ENCODE measurements around the gene AXIN2.
"Not testable (repeated sequence)": the region's sequence is repeated elsewhere in the genome, so short reads cannot be mapped to it uniquely, and the experiment has no call there.

The AXIN2 gene

DNA sequence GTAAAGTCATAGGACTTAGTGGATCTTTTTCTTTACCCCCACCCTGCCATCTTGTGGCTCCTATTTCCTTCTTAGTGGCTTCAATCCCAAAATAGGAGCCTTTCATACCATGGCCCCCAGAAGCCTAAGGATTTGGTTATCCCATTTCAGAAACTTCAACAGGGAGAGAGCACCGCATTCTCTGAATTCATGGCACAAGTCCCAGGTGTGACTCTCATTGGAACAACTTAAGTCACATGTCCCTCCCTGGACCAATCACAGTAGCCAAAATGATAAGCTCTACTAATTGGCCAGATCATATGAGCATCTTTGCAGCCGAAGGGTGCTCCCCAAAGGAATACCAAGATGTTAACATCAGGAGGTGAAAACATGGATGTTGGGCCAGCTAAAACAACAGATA, 43.2 kb downstream of the AXIN2 start:
- no peak for DNase-seq

DNA sequence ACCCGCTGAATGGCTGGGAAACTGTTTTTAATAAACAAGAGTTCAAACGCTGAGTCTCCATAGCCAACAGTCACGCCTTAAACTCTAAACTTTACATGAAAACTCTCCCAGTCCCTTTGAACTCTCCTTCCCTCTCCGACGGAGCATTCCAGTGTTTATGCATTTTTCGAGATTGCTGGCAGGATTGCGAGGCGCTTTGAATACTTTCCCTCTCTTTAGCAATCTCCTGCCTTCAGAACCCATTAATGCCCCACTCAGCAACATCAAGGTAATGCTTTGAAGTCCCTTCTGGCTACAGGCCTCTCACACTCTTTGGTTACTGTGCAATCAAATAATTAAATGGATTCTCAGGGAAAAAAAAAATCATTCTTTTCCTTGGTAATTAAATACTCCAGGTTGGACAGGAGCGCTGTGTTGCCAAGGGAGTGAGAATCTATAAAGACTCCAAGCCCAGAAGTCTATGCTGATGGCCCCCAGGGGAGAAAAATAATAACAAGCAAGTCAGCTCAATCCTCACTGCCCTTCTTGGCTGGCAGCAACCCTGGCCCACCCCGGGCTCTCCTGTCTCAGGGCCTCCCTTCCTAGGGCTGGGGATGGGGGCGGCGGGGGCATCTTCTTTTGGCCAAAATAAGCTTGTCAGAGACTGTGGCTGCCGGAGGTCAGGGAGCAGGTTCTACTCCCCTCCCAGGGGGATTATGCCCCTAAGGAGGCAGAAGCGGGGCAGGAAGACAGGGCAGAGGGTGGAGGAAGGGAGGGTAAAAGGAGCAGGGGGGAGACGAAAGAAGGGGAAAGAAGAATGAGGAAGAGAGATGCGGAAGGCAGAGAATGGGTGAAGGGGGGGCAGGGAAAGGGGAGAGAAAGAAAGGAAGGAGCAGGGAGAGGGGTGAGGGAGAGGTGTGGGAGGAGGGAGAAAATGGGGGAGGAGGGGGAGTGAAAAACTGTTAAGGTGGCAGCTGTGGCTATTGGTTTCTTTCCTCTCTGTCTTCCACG, 45.2 kb downstream of the AXIN2 start:
- DNase-seq = no peak

DNA sequence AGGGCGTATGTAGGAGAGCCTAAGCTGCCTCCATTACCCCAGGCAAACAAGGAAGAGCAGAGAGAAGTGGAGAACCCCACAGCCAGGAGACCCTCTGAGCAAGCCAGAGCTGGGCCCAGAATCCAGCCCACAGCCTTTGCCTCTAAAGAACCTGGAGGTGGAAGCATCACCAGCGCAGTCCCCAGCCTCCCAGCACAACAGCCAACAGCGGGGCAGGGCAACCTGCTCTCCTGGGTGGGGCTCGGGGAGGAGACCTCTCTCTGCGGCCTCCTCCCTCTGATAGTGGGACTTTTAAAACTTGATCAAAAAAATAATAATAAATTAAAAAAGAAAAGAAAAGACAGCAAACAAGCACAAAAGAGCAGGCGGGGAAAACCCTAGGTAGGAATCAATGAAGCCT, 45.9 kb downstream of the AXIN2 start:
- DNase-seq = no peak

DNA sequence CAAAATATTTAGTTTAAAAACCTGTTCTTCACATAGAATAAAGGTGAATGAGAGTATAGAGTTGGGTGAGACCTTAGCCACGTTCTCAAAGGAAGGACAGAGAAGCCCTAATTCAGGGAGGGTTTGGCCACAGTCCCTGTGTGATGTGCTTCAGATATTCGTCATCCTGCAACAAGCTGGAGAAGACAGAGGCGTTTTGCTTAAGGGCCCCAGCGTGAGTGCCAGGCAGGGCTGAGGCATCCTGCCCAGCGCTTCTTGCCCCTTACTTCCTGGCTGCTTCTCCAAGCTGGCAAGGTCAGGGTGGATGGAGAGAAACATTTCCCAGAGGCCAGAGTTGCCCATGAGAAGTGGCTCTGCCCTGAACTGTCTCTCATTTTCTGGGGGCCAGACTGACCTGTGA, 46.9 kb downstream of the AXIN2 start:
- no peak for DNase-seq

DNA sequence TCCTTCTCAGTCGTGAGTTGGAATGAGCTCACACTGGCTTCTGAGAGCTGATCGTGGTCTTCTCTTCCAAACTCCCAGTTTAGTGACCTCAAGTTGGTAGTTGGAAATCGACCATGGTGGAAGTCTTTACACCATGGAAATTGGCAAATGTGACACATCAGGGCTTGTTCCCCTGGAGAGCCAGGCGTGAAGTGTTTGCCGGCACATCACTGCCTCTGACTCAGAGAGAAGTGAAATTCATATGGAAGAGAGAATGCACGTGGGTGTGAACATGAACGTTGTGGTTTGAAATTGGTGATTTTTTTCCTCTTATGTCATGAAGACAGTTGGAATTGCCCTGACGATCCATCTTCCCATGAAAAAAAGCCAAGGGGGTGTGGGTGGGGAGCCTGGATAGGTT, 47.4 kb downstream of the AXIN2 start:
- DNase-seq = no peak

DNA sequence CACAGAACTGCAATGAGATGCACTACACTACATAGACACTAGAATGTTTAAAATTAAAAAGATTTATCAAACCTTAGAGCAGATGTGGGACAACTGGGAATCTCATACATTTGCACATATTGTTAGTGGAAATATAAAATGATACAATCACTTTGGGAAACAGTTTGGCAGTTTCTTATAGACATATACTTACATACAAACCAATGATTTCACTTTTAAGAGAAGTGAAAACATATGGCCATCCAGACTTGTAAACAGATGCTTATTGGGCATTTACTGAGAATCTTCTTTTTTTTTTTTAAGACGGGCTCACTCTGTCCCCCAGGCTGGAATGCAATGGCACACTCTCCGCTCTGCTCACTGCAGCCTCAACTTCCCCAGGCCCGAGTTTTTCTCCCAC, 50.1 kb downstream of the AXIN2 start:
- DNase-seq = no peak

DNA sequence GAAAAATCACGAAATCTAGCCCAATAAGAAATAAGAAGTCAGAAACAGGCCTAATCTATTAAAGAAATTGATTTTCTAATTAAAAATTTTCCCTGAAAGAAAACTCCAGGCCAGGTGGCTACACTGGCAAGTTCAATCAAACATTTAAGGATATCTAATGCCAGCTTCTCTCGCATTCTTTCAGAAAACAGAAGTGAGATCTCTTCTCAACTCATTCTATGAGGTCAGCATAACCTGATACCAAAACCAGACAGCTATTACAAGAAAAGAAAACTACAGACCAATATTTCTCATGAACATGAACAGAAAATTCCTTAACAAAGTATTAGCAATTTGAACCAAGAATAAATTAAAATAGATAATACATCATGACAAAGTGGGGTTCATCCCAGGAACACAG, 52.4 kb downstream of the AXIN2 start:
- no peak for DNase-seq

DNA sequence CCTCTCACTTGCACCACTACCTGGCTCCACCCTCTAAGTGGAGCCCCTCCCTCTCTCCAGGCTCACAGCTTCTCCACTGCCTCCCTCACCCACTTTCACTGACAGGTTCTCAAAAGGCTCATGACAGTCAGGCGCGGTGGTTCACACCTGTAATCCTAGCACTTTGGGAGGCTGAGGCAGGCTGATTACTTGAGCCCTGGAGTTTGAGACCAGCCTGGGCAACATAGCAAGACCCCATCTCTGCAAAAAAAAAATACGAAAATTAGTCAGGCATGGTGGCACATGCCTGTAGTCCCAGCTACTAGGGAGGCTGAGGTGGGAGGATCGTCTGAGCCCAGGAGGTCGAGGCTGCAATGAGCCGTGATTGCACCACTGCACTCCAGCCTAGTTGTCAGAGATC, 56.8 kb downstream of the AXIN2 start:
- DNase-seq = not testable (repeated sequence)

DNA sequence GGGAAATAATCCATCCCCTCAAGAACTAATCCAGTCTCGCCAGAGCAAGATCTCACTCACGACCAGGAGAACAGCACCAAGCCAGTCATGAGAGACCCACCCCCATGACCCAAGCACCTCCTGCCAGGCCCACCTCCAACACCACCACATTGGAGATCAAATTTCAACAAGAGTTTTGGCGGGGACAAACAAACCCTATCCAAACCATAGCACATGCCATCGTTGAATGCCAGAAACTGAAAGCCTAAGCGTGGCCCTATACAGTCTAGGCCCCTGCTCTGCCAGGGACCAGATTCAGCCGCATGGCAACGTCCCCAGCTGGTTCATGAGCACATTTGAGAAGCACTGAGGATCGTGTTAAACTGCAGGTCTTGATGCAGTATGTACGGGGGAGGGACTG, 57.3 kb downstream of the AXIN2 start:
- DNase-seq = no peak

DNA sequence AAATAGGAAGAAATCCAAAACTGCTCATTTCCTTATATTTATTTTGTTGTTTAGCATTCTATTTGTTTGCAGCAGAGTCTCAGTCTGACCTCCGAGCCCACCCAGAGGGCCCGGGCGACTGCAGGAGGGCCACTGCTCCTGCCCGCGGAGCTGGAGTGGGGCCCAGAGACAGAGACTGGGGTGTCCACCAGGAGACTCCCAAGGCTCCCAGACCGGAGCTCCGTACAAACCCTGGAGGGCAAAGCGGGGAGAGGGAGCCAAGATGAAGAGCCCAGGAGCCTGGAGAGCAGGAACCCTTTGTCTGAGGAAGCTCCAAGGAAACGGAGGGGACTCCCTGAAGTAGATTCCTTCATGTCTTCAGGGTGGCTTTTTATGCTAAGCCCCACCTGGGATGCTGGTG, 57.9 kb downstream of the AXIN2 start:
- DNase-seq = no peak

DNA sequence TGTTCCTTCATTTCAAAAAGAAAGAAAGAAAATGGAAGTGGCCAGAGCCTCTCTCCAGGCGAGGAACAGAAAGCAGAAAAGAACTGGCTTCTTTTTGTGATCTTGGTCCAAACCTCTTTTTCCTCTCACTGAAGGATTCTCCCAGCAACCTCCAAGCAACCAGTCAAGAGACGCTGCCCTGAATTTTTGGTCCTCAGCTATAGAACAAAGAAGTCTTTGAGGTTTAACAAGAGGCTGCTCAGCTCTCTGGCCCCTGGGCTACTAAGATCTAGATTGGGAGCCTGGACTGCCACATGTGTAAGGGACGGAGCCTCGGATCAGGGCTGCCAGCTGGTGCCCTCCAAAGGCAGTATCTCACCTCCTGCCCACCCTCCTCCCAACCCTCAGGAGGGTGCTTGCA, 62.6 kb downstream of the AXIN2 start:
- no peak for DNase-seq

DNA sequence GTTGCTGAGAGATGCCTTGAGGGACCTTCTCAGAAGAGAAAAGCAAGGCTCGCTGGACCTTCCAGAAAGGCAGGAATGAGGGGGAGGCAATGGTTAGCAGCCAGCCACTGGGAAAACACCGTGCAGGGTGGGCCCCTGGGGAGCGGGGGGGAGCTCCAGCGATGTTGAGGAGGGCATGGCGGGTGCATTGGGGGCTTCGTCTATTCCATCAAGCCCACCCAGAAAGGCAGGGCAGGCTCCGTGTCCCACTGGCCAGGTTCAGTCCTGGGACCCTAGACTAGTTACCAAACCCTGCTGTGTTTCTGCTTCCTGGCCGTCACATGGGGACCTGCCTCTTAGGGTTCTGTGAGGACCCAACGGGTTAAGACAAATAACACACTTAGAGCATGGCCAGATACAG, 64.6 kb downstream of the AXIN2 start:
- no peak for DNase-seq

DNA sequence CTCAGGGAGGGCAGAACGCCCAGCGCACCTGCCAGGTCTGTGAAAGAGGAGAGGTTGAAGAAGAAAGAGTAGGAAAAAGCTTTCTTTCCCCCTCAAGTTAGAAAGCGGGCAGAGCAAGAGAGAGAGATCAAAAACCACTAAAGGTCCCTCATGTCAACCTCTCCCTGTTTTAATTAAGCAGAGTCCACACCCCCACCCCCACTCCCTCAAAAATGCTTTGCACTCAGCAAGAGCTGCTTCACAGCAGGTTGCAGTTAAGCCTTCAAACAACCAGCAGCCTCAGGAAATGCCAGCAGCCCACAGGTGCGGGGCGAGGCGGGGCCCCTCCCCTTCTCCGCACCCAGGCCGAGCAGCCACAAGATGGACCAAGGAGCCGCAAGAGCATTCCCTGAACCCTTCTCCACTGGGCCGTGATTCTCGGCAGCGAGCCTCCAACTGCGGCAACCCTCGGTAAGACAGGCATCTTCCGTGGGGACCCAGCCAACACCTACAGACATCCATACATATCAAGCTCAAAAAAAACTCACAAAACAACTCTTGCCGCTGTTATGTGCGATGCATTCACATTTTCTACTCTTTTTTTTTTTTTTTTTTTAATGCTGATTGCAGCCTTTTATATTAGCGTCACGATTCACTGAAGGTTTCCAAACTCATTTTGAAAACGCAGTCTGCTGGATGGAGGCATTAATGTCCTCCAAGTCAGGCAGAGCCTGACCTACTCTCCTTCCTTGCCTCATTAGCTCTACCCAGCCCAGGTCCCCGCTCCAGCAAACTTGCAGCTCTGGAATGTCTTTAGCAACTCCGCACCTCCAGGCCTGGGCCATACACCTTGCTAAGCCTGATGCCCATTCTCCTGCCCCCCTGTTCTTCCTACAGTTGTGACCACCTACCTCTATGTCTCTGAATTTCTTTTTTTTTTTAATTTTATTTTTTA, 66.1 kb downstream of the AXIN2 start:
- no peak for DNase-seq

DNA sequence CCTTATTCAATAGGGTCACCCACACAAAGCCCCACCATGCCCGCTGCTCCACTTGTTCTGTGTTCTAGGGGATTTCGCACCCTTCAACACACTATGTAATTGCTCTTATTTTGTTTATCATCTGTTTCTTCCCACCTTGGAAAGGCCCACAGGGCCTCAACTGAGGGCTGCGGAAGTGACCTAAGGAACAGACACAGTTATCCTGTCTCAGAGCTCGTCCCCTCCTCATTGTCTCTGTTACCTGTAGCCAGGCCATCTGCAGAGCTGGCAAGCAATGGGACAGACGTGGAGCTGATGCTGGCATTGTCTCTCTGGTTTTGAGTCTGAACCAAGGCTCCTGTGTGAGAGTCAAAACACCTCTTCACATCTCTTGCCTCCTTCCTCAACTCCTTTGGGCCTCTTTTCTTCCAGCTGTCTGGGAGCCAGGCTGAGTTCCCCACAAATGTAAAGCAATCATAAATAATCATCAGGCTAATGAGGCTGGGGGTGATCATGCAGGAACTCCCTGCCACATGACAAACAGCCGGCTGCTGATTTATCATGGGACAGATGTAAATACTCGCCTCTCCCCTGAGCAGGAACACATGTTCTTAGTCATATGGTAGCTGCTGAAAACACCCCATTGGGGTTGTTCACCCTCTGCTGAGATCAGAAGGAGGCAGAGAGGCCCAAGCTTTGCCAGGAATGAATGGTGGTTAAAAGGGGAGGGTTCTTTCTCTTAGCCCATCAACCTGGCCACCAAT, 71.9 kb downstream of the AXIN2 start:
- DNase-seq = no peak

DNA sequence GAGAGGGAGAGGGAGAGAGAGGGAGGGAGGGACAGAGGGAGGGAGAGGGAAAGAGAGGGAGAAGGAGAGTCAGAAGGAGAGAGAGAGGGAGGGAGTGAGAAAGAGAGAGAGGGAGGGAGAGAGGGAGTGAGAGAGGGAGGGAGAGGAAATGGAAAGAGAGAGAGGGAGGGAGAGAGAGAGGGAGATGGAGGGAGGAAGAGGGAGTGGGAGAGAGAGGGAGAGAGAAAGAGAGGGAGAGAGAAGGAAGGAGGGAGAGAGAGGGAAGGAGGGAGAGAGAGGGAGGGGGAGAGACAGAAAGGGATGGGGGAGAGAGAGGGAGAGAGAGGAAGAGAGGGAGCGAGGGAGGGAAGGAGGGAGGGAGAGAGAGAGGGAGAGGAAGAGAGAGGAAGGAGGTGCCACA, 72.8 kb downstream of the AXIN2 start:
- DNase-seq = no peak

DNA sequence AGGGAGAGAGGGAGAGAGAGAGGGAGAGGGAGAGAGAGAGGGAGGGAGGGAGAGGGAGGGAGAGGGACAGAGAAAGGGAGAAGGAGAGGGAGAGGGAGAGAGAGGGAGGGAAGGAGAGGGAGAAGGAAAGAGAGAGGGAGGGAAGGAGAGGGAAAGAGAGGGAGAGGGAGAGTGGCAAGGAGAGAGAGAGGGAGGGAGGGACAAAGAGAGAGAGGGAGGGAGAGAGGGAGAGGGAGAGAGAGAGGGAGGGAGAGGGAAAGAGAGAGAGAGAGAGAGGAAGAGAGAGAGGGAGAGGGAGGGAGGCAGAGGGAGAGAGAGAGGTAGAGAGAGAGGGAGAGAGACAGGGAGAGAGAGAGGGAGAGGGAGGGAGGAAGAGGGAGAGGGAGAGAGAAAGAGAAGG, 73.5 kb downstream of the AXIN2 start:
- no peak for DNase-seq

DNA sequence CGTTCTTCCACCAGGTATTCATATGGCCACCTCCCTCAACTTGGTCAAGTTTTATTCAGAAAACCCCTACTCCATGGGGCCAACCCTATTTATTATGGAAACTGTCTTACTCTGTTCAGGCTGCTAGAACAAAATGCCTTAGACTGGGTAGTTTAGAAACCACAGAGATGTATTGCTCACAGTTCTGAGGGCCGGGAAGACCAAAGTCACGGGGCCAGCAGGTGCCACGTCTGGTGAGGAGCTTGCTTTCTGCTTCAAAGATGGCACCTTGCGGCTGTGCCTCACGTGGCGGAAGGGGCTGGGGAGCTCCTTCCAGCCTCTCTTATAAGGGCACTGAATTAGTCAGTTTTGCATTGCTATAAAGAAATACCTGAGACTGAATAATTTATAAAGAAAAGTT, 74.3 kb downstream of the AXIN2 start:
- no peak for DNase-seq

DNA sequence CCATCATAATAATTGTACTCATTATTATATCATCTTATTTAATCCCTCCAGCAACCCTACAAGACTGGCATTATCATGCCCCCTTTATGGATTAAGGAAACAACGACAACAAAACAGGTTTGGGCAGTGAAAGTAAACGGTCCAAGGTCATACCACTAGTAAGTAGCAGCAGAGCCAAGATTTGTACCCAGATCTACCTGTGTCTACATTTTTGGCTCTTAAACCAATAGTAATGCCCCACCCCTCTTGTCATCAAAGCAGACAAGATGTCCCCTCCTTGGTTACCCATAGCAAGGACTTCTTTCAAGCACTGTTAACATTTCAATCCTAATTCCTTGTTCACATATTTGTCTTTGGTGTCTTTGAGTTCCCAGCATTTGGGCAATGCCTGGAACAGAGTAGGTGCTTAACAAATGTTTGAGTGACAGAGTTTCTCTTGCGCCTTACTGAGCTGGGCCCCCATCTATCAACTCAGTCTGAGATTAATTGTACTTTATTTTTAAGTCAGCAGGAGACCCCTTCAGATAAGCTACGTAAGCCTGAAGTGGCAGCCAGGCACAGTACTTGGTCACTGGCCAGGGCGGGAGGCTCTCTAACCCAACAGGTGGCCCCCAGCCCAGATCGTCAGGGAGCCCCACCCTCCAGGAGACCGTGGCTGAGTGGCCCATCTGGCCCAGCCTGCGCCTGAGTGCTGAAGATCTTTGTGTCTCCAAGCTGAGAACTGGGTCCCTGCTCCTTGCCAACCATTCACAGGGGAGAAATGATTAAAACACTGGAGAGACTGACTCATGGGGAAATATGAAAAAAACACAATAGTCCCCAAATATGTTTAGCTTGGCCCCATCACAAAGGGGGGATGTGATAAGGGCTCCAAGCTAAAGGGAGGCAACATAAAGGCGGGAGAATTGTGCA, 75.8 kb downstream of the AXIN2 start:
- no peak for DNase-seq

DNA sequence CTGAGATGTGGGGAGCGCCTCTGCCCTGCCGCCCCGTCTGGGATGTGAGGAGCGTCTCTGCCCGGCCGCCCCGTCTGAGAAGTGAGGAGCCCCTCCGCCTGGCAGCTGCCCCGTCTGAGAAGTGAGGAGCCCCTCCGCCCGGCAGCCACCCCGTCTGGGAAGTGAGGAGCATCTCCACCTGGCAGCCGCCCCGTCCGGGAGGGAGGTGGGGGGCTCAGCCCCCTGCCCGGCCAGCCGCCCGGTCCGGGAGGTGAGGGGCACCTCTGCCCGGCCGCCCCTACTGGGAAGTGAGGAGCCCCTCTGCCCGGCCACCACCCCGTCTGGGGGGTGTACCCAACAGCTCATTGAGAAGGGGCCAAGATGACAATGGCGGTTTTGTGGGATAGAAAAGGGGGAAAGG, 77.0 kb downstream of the AXIN2 start:
- not testable (repeated sequence) for DNase-seq

DNA sequence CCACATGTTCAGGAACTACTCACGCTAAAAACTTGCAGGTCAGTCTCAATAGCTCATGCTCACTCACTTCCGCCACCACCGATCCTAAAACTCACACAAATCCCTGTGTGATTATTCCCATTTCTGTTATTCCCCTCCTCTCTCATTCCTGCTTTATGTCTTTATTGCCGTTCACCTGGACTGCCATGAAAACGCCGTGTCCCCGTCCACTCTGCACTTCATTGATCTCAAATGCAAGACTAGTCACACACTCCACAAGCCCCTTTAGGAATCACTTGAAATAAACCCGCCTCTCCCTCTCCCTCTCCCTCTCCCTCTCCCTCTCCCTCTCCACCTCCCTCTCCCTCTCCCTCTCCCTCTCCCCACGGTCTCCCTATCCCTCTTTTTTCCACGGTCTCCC, 78.0 kb downstream of the AXIN2 start:
- DNase-seq = no peak

DNA sequence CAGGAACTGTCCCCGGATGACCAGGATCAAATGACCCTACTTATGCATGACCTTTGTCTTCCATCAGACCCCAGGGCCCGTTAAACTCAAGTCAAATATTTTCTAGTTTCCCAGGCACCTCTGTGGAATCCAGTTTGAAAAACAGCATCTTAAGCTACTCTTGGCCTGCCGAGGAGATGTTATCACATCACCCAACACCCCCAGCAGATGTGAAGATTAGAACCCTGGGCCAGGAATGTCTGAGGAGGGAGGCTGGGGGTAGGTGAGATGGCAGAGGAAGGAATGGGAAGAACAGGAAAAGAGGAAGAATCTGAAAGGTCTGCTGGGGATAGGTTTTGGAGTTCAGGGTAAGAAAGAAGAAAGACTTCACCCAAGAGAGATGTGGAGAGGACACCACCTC, 79.2 kb downstream of the AXIN2 start:
- no peak for DNase-seq

DNA sequence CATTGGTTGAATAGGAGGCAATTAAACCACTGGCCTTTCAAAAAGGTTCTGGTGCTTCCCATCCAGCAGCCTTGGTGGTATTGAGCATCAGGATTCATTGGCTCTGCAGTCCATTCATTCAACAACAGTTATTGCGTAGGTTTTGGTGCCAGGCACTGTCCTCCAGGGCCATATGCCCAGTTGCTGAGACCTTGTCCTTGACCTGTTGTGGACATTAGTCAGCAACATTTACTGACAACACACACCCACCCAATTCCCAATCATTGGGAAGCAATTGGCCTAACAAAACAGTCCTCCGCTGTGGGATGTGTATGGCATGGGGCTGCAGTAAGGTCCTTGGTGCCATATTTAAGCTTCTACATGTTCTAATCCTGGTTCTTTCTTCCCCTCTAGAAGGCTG, 82.2 kb downstream of the AXIN2 start:
- no peak for DNase-seq

All from suppressor macrophage (primary cell).